ENCODE data around the gene RIOK2. TPM values are rescaled to one million over a fixed set of nuclear protein-coding genes. Genes with fewer than 3 reads are reported as not detected.

RIOK2 gene
- total RNA-seq, 4 donors from 2014 or later: 7.4 to 19.5 (median 15.3) TPM

DNA sequence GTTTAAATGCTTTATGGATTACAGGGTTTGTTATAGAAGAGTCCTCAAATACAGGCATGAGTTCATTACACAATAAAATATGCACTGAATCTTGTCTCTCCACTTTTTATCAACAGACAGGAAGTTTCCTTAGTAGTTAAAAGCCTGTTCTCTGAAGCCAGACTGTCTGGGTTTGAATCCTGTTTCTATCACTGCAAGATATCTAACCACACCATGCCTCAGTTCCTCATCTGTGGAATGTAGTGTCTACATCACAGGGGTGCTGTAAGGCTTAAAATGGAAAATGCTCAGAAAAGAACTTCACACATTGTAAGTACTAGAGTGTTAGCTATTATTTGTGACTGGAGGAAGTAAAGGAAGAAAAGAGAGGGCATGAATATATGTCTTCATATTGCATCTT is 49.9 kb downstream of the RIOK2 start:
- no peaks in the 10 kb centered on the region for H3K36me3 ChIP-seq
- intact Hi-C loops (cut with DNase I): no loop called here
- H3K27ac ChIP-seq: no peak overlapping the region
- no peak for DNase-seq
- no peaks in the 10 kb centered on the region for H3K9me3 ChIP-seq
- H3K4me3 ChIP-seq: no peak overlapping the region
- H3K4me1 ChIP-seq: no peaks in the 10 kb centered on the region
- TF ChIP-seq, protein P1, sequence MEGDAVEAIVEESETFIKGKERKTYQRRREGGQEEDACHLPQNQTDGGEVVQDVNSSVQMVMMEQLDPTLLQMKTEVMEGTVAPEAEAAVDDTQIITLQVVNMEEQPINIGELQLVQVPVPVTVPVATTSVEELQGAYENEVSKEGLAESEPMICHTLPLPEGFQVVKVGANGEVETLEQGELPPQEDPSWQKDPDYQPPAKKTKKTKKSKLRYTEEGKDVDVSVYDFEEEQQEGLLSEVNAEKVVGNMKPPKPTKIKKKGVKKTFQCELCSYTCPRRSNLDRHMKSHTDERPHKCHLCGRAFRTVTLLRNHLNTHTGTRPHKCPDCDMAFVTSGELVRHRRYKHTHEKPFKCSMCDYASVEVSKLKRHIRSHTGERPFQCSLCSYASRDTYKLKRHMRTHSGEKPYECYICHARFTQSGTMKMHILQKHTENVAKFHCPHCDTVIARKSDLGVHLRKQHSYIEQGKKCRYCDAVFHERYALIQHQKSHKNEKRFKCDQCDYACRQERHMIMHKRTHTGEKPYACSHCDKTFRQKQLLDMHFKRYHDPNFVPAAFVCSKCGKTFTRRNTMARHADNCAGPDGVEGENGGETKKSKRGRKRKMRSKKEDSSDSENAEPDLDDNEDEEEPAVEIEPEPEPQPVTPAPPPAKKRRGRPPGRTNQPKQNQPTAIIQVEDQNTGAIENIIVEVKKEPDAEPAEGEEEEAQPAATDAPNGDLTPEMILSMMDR (IDR thresholded peaks at IDR 0.05): no peak
- no peak for TF ChIP-seq POLR2A (IDR thresholded peaks at IDR 0.05)
- H3K27me3 ChIP-seq: no peaks in the 10 kb centered on the region

DNA sequence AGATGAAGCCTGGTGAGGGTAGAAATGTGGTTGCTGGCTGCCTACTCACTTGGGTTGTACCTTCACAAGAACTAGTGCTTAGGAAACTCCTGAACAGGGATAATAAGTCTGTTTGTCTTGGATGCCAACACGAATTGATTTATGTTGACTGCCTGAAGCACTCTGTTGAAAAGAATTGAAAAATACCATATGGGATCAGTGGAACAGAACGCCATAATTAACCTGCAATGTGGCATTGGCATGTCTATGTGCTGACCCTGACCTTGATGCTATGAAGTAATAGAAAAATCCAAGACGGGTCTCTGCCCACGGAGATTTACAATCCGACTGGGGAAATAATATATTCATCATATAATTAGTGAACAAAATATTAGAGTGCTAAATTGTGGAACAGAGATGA is 51.1 kb downstream of the RIOK2 start:
- Histone ChIP-seq H3K4me3 (no peak overlapping the region), H3K36me3 (no peaks in the 10 kb centered on the region), H3K27me3 (no peaks in the 10 kb centered on the region), H3K9me3 (no peaks in the 10 kb centered on the region), H3K4me1 (no peaks in the 10 kb centered on the region), H3K27ac (no peak overlapping the region)
- DNase-seq: no peak
- 50 to 64% methylated on average over 5 of the region's 5 CpGs for WGBS, 2 donors
- no peak for TF ChIP-seq POLR2A (IDR thresholded peaks at IDR 0.05)
- TF ChIP-seq, protein P1 (IDR thresholded peaks at IDR 0.05): no peak
- intact Hi-C loops (cut with DNase I): no loop called here

DNA sequence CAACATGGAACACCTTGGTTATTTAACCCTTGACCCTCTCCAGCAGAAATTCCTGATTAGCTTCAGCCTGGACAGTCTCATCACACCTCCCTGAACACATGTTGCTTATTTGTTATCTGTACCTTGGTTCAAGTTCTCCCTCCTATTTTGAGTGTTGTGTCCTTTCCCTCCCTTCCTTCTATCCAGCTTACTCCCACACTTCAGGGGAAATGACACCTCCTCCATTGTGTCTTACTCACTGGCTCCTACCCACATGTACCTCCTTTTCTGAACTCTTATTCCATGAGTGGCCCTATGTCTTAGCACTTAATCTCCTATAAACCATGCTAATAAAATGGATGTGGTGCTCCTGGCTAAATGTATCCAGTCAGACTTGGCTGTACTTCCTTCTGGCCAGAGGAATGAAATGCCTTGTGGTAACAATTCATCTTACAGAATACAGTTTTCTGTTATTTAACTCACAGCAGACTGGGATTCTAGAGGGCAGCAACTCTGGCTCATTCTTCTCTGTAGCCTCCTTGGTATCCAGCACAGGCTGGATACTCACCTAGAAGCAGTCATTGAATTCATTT is 51.8 kb downstream of the RIOK2 start:
- no peaks in the 10 kb centered on the region for H3K27me3 ChIP-seq
- no peaks in the 10 kb centered on the region for H3K4me1 ChIP-seq
- H3K36me3 ChIP-seq: no peaks in the 10 kb centered on the region
- TF ChIP-seq POLR2A (IDR thresholded peaks at IDR 0.05): no peak
- intact Hi-C loops (cut with DNase I): no loop called here
- H3K4me3 ChIP-seq: no peak overlapping the region
- H3K9me3 ChIP-seq: no peaks in the 10 kb centered on the region
- DNase-seq: no peak
- no peak overlapping the region for H3K27ac ChIP-seq

DNA sequence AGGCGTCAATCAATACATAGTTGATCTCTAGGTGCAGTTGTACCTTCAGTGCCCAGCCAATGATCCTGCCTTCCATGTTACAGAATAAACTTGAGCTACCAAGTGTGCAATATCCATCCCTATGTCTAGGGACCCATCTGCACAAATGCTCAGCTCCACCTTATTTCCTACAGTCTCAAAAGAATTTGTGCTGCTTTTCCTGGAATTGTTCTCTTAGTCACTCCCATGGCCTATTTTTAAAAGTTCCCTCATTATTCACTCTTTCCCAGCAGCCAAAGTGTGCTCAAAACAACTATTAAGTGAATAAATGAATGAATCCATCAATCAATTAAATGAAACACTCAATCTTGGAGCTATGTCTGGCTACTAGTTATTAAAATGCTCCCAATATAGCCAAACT is 55.3 kb downstream of the RIOK2 start:
- TF ChIP-seq, protein P1 (IDR thresholded peaks at IDR 0.05): no peak
- no peak for TF ChIP-seq POLR2A (IDR thresholded peaks at IDR 0.05)
- DNase-seq: no peak
- H3K4me3 ChIP-seq: no peak overlapping the region
- H3K27me3 ChIP-seq: peaks cover 0 to 4% (median 0%) of the 10 kb centered on the region in 4 donors
- no peaks in the 10 kb centered on the region for H3K36me3 ChIP-seq
- H3K27ac ChIP-seq: no peak overlapping the region
- intact Hi-C loops (cut with DNase I): no loop called here
- no peaks in the 10 kb centered on the region for H3K9me3 ChIP-seq
- 100% methylated on average over 1 of the region's 1 CpG for WGBS, 2 donors
- H3K4me1 ChIP-seq: no peaks in the 10 kb centered on the region

DNA sequence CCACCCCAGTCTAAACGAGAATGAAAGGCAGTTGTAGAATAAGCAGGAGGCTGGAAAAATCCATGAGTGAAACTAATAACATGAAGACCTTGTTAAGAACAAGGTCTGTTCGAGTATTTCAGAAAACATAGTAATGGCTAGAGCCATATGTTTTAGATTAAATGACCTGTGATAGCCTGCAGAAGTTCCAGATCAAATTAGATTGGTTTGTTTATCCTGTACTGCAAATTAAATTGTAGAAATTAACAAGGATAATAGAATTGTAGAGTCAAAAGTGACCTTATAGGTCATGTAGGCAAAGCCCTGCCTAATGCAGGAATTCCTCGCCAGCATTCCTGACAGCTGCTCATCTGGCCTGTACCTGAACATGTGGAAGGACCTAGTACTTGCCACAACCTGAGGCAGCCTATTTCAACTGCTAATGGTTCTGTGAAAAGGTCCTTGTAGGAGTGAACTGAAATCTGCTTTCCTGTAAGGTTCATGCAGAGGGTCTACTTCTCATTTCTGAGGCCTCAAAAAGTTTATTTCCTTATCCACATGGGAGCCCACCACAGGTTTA is 57.8 kb downstream of the RIOK2 start:
- Histone ChIP-seq H3K9me3 (no peaks in the 10 kb centered on the region), H3K27me3 (peaks cover 0 to 4% (median 0%) of the 10 kb centered on the region in 4 donors), H3K36me3 (no peaks in the 10 kb centered on the region), H3K4me3 (no peak overlapping the region), H3K4me1 (no peaks in the 10 kb centered on the region), H3K27ac (no peak overlapping the region)
- DNase-seq: no peak
- no peak for TF ChIP-seq POLR2A (IDR thresholded peaks at IDR 0.05)
- TF ChIP-seq, protein P1 (IDR thresholded peaks at IDR 0.05): no peak
- intact Hi-C loops (cut with DNase I): no loop called here
- 68 to 72% methylated on average over 3 of the region's 3 CpGs for WGBS, 2 donors

DNA sequence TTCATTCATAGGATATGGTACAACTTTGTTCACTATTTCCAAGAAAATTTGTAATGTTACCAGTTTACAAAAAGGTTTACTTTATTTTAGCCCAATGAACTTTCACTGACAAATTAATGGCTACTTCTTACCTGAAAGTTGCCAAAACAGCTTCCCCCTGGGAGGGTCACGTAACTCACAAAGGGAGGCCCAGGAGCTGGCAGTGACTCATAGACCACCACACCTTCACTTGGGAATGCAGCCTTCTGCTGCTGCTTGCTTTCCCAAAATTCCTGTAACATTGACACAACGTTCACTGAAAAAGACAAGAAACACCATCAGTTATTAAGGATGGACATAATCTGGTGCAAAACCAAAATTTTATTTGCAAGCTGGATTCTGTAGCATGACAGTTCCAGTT is 58.7 kb downstream of the RIOK2 start:
- DNase-seq: no peak
- 51 to 64% methylated on average over 2 of the region's 2 CpGs for WGBS, 2 donors
- Histone ChIP-seq H3K27me3 (peaks cover 0 to 4% (median 0%) of the 10 kb centered on the region in 4 donors), H3K27ac (no peak overlapping the region), H3K4me3 (no peak overlapping the region), H3K9me3 (no peaks in the 10 kb centered on the region), H3K36me3 (no peaks in the 10 kb centered on the region), H3K4me1 (no peaks in the 10 kb centered on the region)
- intact Hi-C loops (cut with DNase I): no loop called here
- no peak for TF ChIP-seq POLR2A (IDR thresholded peaks at IDR 0.05)
- TF ChIP-seq, protein P1 (IDR thresholded peaks at IDR 0.05): no peak

All from esophagus squamous epithelium (tissue), 5 donors.